GM19468 (cell line): ENCODE data around the gene TRAPPC4.

Experiments used
- ATAC-seq: cut with Tn5 transposase; IDR thresholded peaks from one replicate; pipeline ENCODE4 v1.9.1; 2021; ENCODE audit warnings: mild to moderate bottlenecking, moderate library complexity, moderate number of reproducible peaks; ENCODE audit not compliant: unreplicated experiment; ENCODE audit errors: extremely low read depth

Gene TRAPPC4

DNA sequence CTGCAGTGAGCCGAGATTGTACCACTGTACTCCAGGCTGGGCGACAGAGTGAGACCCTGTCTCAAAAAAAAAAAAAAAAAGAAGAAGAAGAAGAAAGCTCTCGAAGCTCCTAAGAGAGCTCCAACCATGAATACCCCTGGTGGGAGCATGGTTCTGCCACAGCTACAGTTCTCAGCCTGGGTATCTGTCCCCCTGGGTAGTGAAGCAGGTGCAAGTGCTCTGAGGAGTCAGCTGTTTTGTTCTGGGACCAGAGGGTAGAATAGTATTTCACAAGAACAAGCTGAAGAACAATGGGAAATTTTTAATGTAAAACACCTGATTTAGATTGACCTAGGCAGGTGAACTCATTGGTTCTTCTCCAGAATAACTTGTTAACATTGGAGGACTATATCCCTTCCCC is 42.7 kb downstream of the TRAPPC4 start:
- no peak for ATAC-seq

- no peak for ATAC-seq
These were observed 44.2 kb downstream of the TRAPPC4 start for GRCh38 chr11:119062779-119063178.

- ATAC-seq, result no peak
These were observed 46.8 kb downstream of the TRAPPC4 start for GRCh38 chr11:119065369-119065768.

DNA sequence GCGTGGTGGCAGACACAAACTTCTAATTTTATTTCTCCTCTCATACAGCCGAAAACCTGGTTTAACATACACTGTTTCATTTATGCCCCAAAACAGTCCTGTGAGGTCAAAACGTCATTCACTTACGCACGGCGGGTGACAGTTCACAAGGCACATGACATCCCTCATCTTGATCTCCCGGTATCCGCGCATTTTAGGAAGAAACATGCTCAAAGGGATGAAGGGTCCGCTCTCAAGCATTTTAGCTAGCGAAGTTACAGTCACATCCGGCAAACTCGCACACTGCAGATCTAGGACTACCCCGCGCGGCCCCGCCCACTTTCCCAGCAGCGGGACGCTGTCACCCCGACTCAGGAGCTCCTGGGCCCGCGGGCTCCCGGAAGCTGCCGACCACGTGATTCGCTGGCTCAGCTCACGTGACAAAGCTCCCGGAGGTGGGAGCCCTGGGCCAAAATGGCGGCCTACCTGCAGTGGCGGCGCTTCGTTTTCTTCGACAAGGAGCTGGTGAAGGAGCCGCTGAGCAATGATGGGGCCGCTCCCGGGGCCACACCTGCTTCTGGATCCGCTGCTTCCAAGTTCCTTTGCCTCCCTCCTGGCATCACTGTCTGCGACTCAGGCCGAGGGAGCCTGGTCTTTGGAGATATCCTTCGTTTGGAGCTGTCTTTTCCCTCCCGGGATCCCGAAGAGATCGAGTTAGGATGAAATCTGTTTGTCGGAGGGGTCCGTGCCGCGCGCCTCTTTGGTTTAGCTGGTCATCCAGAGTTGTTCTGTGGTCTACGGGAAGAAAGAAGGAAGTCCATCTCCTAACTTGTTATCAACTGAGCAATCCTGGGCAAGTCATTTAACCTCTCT is 49.0 kb downstream of the TRAPPC4 start, which contains the start of gene VPS11:
TSS of gene VPS11 (plus strand) at position 448 of the 852 bp plus-strand sequence. CDS start at position 454, 6 bp downstream.
- peak; percentile 92 for ATAC-seq
